IPS DF 4.7 (cell line): ENCODE data around the gene ATRN.
"Not testable (repeated sequence)": the region's sequence is repeated elsewhere in the genome, so short reads cannot be mapped to it uniquely, and the experiment has no call there.

Experiments
- DNase-seq: peaks from one replicate; pipeline ENCODE4 v3.0.0-alpha.2; 2013; ENCODE audit warnings: low spot score; ENCODE audit errors: extremely low read depth

The ATRN gene

DNA sequence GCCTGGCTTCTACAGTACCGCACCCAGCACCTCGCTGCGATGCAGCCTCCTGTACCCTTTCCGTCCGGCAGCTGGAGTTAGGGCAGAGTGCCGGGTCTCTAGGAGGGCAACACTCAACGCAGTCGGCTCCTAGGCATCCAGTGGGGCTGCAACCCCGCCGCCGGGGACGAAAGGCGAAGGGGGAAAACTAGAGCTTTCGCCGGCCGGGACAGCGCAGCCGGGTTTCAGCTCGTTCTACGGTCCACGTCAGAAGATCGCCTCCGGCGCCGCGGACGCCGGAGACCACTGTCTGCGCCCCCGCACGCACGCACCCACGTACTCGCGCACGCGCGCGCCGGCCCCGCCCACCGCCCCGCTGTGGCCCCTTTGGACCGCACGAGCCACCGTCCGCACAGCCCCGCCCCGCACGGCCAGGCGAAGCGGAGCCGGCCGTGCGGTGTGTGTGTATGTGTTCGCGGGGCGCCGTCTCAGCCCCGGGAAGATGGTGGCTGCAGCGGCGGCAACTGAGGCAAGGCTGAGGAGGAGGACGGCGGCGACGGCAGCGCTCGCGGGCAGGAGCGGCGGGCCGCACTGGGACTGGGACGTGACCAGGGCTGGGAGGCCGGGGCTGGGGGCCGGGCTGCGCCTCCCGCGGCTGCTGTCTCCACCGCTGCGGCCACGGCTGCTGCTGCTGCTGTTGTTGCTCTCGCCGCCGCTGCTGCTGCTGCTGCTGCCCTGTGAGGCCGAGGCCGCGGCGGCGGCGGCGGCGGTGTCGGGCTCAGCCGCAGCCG, at the start of gene ATRN:
ATRN (plus strand) TSS at position 392 of the 770 bp plus-strand sequence; CDS start at position 482, 90 bp downstream.
- no peak for DNase-seq

DNA sequence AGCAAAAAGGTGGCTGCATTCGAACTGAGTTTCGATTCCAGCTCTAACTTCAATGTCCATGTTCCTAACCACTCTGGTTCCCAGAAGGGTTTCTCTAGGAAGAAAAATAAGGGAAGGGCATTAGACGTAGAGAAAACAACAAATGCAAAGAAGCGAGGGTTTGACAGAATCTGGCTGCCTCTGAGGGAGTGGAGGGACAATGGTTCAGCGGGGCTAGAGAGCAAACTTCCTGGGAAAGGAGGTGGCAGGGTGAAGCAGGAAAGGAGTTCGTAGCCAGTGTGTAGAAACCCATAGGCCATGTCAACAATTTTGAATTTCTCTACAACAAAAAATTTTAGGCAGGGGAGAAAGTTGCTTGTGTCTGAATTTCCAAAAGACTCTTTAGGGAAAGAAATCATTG, 48.8 kb upstream of the ATRN start:
- no peak for DNase-seq

DNA sequence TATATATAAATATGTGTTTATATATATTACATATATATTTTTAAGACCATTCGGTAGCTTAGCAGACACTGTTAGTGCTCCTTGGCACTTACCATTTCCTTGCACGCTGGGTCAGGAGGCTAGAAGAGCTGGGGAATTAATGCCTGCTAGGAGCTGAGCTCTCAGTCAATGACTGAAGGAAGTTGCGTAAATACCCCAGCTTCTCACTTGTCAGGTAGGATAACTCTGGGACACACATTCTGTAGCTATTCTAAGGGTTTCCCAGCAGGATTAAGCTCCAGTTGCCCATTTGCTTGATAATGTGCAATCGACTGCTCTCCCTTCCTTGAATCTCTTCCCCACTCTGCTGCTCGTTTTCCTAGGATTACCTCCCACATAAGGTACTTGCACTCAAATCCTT, 47.7 kb upstream of the ATRN start:
- no peak for DNase-seq

DNA sequence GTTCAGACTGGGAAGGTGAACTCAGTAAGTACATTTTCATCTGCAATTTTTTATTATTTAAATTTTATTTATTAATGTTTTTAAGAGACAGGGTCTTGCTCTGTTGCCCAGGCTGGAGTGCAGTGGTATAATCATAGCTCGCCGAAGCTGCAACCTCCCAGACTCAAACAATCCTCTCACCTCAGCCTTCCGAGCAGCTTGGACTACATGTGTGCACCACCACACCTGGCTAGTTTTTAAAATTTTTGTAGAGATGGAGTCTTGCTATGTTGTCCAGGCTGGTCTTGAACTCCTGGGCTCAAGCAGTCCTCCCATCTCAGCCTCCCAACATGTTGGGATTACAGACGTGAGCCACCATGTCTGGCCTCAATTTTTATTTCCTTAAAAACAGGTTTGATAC, 44.1 kb upstream of the ATRN start:
- DNase-seq = not testable (repeated sequence)

- DNase-seq = no peak
These were observed 40.3 kb upstream of the ATRN start for GRCh38 chr20:3430376-3431069.

GRCh38 chr20:3431109-3431508, 39.7 kb upstream of the ATRN start:
- DNase-seq = no peak

DNA sequence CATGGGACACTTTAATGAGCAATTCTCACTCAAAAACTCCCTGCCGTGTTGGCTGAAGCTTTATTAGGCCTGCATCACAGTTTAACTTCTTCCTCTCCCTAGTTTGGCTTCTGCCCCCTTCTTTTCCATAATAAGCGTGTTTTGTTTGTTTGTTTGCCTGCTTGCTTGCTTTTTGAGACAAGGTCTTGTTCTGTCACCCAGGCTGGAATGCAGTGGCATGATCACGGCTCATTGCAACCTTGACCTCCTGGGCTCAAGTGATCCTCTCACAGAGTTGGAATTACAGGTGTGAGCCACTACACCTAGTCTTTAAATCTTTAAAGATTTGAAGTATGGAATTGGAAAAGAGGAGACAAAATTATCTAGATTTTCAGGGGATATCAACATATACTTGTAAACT, 38.0 kb upstream of the ATRN start:
- no peak for DNase-seq

DNA sequence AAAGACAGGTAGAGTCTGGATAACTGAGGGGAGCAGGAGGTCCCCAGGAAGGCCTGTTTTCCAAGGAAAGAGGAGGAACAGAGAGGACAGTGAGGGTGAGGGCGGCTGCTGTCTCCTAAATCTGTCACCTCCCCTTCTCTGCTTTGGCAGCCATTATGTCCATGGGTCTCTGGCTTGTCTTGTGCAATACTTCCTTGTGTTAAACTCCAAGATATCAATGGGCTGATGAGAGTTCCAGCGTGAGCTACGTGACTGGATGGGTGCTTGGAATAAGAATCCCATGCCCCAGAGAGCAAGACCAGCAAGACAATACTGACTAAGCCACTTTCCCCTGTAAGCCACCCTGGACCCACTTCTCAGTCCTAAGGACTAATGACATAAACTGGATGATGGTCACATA, 37.1 kb upstream of the ATRN start:
- DNase-seq = no peak

GRCh38 chr20:3434232-3434631, 36.6 kb upstream of the ATRN start:
- no peak for DNase-seq

DNA sequence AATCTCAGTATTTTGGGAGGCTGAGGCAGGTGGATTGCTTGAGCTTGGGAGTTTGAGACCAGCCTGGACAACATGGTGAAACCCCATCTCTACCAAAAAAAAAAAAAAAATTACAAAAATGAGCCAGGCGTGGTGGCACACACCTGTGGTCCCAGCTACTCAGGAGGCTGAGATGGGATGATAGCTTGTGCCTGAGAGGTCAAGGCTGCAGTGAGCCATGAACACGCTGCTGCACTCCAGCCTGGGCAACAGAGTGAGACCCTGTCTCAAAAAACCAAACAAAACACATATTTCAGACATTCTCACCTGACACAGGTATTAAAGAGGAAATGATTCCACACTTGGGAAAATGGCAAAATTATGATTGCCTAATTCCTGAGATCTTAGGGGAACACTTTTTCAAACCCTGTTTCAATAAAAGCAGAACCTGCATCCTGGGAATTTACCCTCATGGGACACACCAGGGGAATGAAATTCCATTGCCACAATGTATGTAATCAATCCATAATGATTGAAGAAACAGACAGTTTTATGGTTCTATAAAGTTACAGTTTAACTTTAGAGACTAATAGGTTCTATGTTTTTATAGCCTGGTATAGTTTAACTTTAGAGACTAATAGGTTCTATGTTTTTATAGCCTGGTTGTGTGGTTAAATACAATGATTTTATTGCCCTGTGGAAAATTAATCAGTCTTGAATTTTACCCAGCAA, 33.8 kb upstream of the ATRN start:
- no peak for DNase-seq

GRCh38 chr20:3446779-3447178, 24.0 kb upstream of the ATRN start:
- no peak for DNase-seq

DNA sequence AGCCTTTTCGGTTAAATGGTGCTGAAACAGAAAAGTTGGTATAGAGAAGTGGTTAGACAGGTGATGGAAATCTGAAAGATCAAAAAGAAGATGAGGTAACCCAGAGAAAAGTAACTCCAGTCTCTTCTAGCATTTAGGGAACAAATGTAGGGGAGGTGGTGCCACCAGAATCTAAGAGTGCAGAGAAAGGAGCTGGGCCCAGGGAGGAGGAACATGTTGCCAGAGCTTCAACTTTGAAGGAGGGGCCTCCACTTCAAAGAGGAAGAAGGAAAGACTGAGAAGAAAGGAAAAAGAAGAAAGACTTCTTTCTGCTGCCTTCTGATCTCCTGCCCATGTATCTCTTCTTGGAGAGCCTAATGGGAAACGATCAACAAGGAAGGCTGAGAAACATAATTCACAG, 23.5 kb upstream of the ATRN start:
- DNase-seq = no peak

- DNase-seq = no peak
These were observed 21.5 kb upstream of the ATRN start for GRCh38 chr20:3449319-3449718.

DNA sequence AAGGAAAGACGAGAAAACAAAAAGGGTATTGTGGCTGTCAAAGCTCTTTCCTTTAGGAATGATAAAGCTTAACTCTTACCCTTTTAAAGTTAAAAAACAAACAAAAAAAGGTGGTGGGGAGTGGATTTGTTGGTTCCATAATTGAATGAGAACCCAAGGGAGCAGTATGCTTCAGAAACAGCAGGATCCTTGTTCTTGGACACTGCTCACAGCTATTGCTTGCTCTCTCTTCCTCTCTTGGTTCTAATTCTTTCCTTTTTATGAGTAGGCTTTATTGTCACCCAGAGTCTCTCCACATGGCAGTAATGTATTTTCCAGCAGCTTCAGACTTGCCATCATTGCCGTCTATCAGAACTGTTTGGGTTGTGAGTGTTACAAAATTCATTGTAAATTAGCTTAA, 18.7 kb upstream of the ATRN start:
- no peak for DNase-seq

DNA sequence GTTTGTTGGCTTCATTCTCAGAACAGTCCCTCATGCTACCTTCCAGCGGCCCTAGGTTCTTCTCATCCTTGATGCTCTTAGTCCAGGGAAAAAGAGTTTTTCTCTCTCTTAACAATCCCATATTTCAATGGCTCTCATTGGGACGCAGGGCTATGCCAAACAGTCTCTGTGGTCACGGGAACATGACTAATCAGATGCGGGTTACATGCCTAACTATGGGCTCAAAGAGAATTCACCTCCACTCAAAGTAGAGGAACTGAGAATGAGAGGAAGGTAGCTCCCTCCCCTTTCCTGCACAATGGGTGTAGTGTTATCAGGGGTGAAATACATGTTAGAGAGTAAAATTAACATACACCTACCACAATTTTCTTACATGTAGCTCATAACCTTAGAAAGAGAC, 18.1 kb upstream of the ATRN start:
- DNase-seq = no peak

GRCh38 chr20:3454831-3455230, 16.0 kb upstream of the ATRN start:
- no peak for DNase-seq

DNA sequence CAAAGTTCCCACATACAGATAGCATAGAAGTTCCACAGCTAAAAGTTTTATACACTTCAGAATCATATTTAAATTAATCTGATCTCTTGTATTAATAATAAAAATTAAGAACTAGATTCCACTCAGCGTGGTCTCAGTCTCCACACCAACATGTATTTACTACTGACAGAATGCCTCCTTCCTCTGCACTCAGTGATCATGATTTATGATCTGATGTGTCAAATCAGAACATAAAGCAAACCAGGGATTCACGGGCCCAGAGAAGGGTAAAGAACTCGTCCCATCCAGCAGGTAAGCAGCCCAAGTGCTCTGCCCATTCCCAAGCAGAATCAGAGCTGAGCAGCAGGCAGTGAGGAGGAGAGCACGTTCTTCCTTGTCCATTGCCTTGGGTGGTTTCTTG, 14.2 kb upstream of the ATRN start:
- DNase-seq = no peak

GRCh38 chr20:3459881-3460307, 10.9 kb upstream of the ATRN start:
- DNase-seq = no peak

DNA sequence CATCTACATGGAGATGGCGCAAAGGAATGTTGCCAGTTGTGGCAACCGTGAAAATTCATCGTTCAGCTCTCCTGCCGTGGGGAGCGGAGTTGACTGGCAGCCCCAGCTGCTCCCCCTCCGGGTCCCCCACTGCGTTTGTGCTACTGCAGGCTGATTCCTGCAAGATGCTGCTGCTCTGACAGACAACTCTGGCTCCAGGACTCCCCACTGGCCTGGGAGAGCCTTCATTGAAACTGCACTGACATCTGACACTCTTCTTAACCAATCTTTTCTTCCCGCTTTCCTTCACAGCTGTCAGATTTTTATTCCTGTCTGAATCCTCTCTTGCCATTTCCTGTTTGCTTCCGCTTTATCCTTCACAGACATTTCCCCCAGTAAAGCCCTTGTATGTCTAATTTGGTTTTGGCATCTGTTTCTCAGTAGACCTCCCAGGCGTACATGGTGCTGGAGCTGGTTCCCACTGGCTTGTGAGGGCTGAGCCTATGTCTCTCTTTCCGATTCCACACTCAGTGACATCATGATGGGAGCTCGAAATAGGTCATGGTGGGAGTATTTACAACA, 9.5 kb upstream of the ATRN start:
- no peak for DNase-seq

DNA sequence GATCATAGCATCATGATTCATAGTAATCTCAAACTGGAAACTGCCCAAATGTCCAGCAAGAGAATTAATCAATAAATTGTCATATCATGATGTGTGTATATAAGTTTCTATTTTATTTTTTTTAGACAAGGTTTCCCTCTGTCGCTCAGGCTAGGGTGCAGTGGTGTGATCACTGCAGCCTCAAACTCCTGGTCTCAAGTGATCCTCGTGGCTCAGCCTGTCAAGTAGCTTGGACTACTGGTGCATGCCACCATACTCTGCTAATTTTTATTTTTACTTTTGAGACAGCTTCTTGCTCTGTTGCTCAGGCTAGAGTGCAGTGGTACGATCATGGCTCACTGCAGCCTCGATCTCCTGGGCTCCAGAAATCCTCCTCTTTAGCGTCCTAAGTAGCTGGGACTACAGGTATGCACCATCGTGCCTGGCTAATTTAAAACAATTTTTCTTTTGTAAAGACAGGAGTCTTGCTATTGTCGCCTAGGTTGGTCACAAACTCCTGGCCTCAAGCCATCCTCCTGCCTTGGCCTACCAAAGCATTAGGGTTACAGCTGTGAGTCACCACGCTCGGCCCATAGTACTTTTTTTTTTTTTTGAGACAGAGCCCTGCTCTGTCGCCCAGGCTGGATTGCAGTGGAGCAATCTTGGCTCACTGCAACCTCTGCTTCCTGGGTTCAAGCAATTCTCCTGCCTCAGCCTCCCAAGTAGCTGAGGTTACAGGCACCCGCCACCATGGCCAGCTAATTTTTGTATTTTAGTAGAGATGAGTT, 8.7 kb upstream of the ATRN start:
- no peak for DNase-seq

GRCh38 chr20:3464166-3464565, 6.7 kb upstream of the ATRN start:
- no peak for DNase-seq
